Measurements from ENCODE around the gene LCT.

GRCh38 chr2:135849087-135849486, 12.1 kb upstream of the LCT start:
- no peak for TF ChIP-seq EZH2 (conservative IDR thresholded peaks at IDR 0.05; ENCODE audit: low read depth, low read length)
- TF ChIP-seq TAF1 (CRISPR knock-in tag; IDR thresholded peaks at IDR 0.05), result no peak
- TF ChIP-seq, protein P1, sequence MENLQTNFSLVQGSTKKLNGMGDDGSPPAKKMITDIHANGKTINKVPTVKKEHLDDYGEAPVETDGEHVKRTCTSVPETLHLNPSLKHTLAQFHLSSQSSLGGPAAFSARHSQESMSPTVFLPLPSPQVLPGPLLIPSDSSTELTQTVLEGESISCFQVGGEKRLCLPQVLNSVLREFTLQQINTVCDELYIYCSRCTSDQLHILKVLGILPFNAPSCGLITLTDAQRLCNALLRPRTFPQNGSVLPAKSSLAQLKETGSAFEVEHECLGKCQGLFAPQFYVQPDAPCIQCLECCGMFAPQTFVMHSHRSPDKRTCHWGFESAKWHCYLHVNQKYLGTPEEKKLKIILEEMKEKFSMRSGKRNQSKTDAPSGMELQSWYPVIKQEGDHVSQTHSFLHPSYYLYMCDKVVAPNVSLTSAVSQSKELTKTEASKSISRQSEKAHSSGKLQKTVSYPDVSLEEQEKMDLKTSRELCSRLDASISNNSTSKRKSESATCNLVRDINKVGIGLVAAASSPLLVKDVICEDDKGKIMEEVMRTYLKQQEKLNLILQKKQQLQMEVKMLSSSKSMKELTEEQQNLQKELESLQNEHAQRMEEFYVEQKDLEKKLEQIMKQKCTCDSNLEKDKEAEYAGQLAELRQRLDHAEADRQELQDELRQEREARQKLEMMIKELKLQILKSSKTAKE (CRISPR knock-in tag; IDR thresholded peaks at IDR 0.05; ENCODE audit: borderline replicate concordance), result no peak
- TF ChIP-seq EP300 (IDR thresholded peaks at IDR 0.05; ENCODE audit: low read depth in 2 of 2, low read length in 2 of 2), result no peak
- no peak for TF ChIP-seq EP300 (CRISPR knock-in tag; IDR thresholded peaks at IDR 0.05; ENCODE audit: borderline replicate concordance)
- no peak for TF ChIP-seq KDM1A (CRISPR knock-in tag; IDR thresholded peaks at IDR 0.05)
- no peak for TF ChIP-seq SOX13 (IDR thresholded peaks at IDR 0.05)
- TF ChIP-seq SOX13 (CRISPR knock-in tag; conservative IDR thresholded peaks at IDR 0.05 in 1 of 2, IDR thresholded peaks at IDR 0.05 in 1 of 2), result no peak
- TF ChIP-seq HNRNPUL1 (IDR thresholded peaks at IDR 0.05; ENCODE audit: low read depth, low read length), result no peak
- TF ChIP-seq PHF8 (CRISPR knock-in tag; IDR thresholded peaks at IDR 0.05), result no peak
- no peak for TF ChIP-seq CENPBD1 (CRISPR knock-in tag; IDR thresholded peaks at IDR 0.05; ENCODE audit: borderline replicate concordance, low read depth)
- TF ChIP-seq CTCF (CRISPR knock-in tag; IDR thresholded peaks at IDR 0.05), result no peak

All from HepG2 (cell line).